Glomerular visceral epithelial cell (primary cell): ENCODE data around the gene SLC51A.

Experiments
- DNase-seq: peaks from one replicate; pipeline ENCODE4 v3.0.0-alpha.2; 2016; ENCODE audit errors: extremely low spot score

SLC51A gene

GRCh38 chr3:196216681-196217211 is 412 bp downstream of the SLC51A start:
- no peak for DNase-seq

GRCh38 chr3:196217307-196218154 is 1.2 kb downstream of the SLC51A start:
- DNase-seq = no peak

- DNase-seq = no peak
These were observed 1.9 kb downstream of the SLC51A start for GRCh38 chr3:196218155-196218712.

- no peak for DNase-seq
These were observed 3.0 kb downstream of the SLC51A start for GRCh38 chr3:196219194-196219969.

DNA sequence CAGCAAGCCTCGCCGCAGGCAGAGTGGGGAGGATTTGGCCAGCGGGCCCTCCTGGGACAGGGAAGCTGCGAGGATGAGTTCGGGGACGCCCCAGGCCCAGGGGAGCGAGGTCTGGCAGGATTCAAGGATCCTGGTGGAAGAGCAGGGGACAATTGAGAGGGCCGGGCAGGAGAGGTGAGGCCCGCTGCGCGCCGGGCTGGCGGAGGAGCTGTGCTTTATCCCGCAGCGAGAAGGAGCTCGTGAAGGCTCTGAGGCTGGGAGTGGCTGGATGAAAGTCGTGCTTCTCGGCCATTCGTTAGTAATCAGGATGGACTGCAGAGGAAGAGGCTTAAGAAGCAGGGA is 3.6 kb downstream of the SLC51A start:
- DNase-seq = no peak

DNA sequence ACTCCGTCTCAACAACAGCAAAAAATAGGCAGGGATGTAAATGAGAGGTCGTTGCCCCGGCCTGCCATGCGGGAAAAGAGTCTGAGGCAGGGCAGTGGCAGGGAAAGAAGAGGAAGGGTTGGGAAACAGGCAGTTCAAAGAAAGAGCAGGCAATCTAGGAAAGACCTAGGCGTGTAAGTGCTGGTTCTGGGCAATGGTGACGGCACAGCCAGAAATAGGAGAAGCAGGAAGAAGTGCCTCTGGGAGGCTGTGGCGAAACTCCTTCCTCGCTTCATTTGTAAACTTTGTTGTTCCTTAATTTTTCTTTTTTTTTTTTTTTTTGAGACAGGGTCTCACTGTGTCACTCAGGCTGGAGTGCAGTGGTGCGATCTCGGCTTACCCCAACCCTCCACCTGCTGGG is 4.3 kb downstream of the SLC51A start:
- no peak for DNase-seq

DNA sequence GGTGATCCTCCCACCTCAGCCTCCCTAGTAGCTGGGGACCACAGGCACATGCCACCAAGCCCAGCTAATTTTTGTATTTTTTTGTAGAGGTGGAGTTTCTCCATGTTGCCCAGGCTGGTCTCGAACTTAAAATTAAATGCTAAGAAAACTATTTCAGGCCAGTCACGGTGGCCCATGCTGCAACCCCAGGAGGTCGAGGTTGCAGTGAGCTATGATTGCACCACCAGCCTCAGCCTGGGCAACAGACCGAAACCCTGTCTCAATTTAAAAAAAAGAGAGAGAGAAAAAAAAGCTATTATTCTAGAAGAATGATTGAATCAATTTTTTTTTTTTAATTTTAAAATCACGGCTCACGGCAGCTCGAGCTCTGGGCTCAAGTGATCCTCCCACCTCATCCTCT is 4.7 kb downstream of the SLC51A start:
- no peak for DNase-seq

DNA sequence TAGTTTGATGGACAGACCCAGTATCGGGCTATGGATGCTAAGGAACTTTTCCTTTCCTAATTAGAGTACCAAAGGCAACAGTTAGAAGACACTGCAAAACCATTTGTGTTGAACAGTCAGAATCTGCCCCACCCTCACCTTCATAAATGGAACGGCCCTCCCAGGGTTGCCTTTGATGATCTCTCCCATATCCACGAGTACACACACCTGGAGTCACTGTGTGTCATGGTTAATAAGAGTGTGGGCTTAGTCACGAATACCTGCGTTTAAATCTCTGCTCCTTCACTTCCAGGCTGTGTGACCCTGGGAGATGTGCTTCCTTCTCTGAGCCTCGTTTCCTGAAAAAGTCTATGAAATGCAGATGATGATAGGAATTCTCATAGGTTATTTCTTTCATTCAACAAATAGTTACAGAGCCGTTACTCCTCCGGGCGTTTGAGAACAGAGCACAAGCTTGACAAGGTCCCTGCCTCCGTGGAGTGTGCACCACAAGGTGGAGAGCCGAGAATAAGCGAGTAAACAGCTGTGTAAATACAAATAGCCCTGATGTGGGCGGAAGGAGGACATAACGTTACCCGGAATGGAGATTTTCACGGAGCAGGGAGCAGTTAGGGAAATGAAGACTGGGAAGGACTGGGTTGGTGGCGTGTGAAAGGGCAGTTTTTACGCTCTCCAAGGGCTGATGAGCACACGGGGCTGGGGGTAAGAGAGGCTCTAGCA is 6.7 kb downstream of the SLC51A start:
- DNase-seq = no peak

- no peak for DNase-seq
These were observed 8.8 kb downstream of the SLC51A start for GRCh38 chr3:196225086-196225485.

DNA sequence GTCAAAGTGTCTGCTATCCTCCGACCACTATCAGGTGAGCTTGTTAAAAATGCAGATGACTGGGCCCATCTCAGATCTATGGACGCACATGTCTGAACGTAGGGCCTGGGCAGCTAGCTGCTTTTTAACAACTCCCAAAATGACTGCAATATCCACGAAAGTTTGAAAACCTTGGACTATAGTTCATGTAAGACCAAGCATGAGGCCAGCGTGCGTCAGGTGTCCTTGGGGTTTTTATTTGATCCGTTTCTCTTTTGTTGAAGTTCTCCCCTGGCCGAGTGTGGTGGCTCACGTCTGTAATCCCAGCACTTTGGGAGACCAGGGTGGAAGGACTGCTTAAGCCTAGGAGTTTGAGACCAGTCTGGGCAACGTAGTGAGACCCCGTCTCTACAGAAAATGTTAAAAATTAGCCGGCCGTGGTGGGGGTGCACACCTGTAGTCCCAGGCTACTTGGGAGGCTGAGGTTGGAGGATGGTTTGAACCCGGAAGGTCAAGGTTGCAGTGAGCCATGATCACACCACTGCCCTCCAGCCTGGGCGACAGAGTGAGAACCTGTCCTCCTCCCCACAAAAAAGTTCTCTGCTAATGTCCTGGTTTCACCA is 9.5 kb downstream of the SLC51A start:
- no peak for DNase-seq

- no peak for DNase-seq
These were observed 10.8 kb downstream of the SLC51A start for GRCh38 chr3:196227121-196227561.

DNA sequence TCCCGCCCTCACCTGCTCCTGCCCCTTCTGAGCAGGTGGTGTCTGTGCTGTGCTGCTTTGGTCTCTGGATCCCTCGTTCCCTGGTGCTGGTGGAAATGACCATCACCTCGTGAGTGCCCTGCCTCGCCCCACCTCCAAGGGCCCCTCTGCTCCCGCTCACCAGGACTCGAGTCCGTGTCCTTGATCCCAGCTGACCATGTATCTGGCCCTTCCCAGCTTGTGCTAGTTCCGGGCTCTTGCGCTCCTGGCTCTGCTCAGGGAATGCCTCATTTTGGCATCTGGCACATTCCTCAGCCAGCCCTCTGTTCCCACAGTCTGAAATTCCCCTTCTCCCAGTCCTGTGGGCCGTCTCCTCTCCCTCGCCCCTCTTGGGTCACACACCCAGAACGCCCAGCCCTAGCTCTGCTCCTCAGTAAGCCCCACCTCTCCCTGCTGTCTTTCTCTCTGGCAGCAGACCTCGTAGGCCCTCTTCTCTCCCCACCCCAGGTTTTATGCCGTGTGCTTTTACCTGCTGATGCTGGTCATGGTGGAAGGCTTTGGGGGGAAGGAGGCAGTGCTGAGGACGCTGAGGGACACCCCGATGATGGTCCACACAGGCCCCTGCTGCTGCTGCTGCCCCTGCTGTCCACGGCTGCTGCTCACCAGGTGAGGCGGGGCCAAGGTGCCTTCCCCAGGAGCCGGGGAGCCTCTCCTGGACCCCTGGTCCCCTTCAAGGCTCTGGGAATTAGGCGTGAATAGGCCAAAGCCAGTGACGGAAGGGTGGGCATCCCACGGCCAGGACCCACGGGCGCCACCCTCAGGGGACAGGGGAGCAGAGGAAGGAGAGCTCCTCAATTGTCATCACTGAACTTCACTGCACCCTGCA is 11.5 kb downstream of the SLC51A start:
- no peak for DNase-seq

DNA sequence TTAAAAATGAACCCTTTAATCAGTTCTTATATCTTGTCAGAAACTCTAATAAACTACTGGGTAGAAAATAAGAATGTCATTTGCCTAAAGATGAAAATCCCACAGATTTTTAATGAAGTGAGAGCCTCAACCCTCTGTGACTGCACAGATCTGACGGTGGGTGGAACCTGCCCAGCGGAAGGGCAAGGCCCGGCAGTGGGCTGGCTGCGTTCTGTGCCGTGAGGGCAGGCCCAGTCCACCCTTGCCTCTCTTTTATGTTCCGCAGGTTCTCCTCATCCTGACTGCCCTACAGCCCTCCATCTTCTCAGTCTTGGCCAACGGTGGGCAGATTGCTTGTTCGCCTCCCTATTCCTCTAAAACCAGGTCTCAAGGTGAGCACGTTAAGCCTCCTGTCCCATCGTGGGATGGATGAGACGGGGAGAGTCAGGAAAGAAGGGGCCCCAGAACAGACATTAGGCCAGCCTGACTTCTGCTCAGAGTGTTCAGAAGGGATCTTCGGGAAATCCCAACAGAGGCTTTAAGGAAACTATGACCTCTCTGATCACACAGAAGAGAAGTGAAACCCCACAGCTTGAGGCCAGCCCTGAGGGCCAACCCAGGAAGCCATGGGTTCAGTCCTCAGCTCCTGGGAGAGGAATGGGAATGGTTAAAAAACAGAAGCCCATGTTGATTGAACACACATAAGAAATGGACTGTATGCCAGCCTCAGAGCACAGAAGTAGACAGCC is 16.0 kb downstream of the SLC51A start:
- no peak for DNase-seq

GRCh38 chr3:196232882-196233251 is 16.5 kb downstream of the SLC51A start:
- DNase-seq = no peak

DNA sequence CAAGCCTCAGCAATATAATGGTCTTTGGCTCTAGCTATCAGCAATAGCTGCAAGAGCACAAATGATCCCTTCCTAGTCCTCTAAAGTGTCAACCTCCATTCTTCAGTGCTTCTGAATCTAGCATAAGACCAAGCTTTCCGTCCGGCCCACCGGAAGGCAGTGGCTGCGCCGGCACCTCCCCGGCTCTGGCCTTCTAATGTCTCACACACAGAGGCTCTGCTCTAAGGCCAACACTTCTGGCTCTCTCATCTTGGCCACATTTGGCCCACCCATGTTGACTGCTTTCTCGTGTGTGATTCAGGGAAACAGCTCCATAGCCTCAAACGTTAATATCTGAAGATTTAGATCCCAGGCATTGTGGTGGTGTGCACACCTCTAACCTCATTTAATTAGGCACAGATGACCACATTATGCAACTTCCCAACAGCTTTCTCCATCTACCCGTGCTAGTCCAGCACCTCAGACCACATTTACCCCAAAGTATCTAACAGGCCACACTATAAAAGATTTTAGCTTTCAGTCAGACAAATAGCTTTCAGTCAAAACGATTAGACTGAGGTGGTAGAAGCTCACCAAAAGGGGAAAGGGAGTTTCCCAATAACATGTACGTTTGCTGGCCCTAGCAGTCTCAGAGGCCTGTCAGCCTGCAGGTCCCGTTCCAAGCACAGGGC is 19.3 kb downstream of the SLC51A start:
- DNase-seq = no peak

DNA sequence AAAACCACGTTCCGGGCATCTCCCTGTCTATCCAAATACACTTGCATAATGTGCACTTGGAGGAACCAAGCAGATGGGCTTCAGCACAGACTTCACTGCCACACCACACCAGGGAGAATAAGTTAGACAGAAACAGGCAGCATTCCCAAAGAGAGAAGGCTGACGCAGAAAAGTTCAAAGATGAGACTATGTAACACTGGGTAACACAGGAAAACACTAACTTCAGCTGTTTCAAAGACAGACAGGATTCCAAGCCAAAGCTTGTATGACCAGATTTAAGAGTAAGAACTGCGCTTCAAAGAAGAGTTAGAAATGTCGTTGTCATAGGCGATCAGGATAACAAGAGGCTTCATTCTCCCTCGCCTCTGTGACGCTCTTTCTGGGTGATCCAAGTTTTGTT is 19.9 kb downstream of the SLC51A start:
- DNase-seq = no peak

DNA sequence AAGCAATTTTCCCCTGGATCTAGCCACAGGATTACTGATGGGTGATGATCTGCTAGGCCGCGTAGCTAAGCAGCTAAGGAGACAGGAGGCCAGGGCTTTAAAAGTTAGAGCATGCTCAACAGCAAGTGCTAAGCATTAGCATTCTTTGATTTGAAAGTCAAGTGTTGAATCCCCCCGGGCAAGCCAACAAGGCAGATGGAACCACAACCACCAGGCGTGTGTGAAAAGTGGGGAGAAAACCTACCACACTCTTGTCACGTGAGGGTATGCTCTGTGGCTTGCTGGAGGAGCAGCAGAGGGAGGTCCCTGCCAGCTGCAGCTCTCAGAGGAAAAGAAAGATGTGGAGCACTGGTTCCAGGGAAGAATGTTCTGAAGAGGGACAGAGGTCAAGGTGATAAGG is 20.9 kb downstream of the SLC51A start:
- no peak for DNase-seq

- peak; percentile 38 for DNase-seq
These were observed 22.6 kb downstream of the SLC51A start for GRCh38 chr3:196238612-196239560.
